ENCODE data around the gene ABTB1. TPM values are rescaled to one million over a fixed set of nuclear protein-coding genes. Genes with fewer than 3 reads are reported as not detected.

ABTB1 gene
- total RNA-seq, 1 donor from 2014 or later = 98.8 TPM

DNA sequence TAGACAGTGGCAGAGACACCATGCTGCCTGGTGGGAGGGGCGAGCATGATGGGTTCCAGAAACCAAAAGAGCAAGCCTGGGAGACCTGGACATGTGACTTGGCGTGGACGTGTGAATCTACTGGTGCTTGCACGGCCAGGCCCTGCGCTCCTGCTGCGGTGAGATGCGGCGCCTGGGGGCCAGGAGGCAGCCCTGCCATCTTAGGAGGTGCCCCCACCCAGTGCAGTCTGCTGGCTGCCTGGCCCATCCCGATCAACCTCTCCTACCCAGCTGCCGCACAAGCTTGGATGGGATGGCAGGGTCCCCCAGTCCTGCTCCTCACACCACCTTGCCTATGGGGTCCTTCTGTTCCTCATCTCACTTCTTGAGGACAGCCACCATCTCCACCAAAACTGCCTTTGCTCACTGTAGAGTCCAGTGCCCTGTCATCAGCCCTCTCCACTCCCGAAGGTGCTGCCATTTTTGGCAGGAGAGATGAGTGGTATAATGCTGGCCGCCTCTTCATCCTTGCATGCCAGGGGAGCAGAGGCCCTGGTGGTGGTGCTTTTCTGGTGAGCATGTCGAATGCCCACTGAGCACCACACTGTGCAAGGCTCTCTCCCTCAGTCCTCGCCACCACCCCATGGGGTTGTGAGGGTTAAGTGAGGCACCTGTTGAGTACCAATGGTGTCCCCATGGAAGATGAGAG is 3.1 kb upstream of the ABTB1 start:
- ATAC-seq (no peak), DNase-seq (ENCODE audit: low spot score) (peak; percentile 49)
- intact Hi-C loops (cut with DNase I) = no loop called here

GRCh38 chr3:127670229-127670559 is 2.6 kb upstream of the ABTB1 start:
- ATAC-seq = no peak
- DNase-seq (ENCODE audit: low spot score) = no peak
- intact Hi-C loops (cut with DNase I) = no loop called here

DNA sequence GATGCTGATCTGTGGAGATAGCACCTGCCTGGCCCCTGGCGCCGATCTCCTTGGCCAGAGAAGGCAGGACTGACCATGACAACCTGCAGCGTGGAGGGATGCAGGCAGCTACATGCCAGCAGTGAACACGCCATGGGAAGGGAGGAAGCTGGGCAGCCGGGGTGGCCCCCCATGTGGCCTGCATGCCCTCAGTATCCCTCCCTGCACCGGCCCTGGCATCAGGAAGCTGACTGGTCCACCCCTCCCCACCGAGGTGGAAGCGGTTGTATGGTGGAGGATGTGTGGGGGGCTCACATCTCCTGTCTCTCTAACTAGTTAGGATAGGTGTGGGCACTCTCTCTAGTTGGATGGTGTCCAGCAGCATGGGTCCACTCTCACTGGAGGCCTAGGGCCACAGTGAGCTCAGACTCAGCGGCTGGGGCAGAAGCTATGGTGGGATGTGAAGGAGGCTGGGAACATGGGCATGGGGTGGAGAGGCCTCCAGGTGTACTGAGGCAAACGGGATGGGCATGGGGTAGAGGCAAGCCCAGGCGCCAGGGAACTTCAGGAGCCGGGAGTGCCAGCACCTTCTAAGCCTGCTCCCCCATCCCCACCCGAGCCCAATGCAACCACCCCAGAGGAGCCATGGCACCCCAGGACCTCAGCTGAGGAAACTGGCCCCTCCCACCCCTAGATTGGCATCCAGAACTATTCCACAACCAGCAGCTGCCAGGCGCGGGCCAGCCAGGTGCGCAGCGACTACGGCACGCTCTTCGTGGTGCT is 1.8 kb upstream of the ABTB1 start:
- ATAC-seq (no peak), DNase-seq (ENCODE audit: low spot score) (peak; percentile 55)
- intact Hi-C loops (cut with DNase I) = no loop called here

- DNase-seq (ENCODE audit: low spot score) = peak; percentile 67
- intact Hi-C loops (cut with DNase I) = no loop called here
- peak; percentile 7 for ATAC-seq
These were observed 976 bp upstream of the ABTB1 start for GRCh38 chr3:127671523-127672428.

DNA sequence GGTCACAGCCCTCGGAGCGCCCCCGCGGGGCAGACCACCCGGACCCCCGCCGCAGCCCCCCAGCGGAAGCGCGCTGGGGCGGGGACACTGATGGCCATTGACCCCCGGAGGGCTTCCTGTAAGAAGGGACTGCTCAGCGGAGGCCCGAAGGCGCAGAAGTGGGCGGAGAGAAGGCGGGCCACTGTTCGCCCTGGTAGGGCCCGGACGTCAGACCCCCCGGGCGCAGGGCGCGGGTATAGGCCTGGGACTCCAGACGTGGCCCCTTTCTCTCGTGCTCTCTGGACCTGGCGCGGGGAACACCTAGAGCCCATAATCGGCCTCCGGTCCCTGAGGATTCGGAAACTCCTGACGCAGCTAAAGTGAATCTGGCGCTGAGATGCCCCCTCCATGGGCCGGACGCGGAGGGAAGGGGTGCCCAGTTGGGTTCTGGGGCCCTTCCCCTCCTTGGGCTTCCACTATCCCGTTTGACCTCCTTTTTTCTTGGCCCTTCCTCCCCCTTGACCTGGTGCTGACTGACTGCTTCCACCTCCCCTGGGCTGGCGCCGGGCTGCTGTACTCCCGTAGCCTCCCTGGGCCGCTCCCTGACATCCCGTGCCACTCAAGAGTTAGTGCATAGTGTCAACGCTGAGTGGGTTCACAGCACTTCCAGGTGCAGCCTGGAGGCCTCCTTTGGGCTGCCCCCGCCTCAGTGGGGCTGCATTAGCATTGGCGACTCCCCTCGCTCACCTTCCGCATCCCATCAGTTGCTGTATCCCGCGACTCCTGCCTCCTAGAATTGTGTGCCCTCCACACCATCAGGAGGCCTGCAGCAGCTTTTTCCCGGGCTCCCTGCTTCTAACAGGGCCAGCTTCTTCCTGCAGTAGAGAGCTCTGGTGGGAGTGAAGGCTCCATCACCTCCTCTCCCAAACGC is 694 bp downstream of the ABTB1 start:
- intact Hi-C loops (cut with DNase I) = no loop called here
- peak; percentile 80 for DNase-seq (ENCODE audit: low spot score)
- ATAC-seq = peak; percentile 57

GRCh38 chr3:127674101-127674721 is 1.5 kb downstream of the ABTB1 start:
- peak; percentile 52 for DNase-seq (ENCODE audit: low spot score)
- ATAC-seq = no peak
- intact Hi-C loops (cut with DNase I) = no loop called here

DNA sequence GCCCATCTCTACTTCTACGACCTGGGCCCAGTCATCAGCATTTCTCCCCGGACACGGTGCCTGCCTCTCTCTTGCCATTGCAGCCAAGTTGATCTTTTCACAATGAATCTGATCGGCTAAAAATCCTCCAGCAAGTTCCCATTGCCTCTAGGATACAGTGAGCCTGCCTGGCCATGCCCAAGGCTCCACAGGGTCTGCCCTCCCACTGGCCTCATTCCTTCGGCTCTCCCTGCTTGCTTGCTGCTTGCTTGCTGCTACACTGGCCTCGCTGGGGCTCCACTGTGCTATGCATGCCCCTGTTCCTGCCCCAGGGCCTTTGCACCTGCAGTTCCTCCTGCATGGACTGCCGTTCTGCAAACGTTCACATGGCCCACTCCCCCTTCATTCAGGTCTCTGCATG is 2.0 kb downstream of the ABTB1 start:
- ATAC-seq = no peak
- DNase-seq (ENCODE audit: low spot score) = peak; percentile 59
- intact Hi-C loops (cut with DNase I) = no loop called here

DNA sequence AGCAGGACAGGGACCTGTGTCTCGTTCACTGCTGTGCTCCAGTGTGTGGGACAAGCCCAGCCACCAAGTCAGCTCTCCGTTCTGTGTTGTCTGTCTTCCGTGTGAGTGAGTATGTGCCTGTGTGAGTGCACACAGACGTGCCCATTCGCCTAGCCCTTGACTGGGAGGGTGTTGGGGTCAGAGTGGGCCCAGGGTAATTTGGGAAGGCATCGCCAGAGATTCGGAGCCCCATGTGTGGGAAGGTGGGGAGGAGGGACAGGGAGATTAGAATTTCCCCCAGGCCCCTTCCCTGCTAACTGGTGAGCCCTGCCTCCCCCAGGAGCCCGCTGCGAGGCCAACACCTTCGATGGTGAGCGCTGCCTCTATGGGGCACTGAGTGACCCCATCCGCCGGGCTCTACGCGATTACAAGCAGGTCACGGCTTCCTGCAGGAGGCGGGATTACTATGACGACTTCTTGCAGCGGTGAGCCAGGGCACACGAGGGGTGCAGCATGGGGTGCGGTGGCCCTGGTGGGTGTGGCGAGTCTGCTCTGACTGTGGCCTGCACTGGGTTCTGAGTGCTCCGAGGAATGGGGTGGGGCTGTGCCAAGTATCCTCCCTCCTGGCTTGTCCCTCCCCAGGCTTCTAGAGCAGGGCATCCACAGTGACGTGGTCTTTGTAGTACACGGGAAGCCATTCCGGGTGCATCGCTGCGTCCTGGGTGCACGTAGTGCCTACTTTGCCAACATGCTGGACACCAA is 3.1 kb downstream of the ABTB1 start:
- DNase-seq (ENCODE audit: low spot score) = peak; percentile 60
- peak; percentile 23 for ATAC-seq
- intact Hi-C loops (cut with DNase I) = no loop called here

GRCh38 chr3:127676456-127676855 is 3.7 kb downstream of the ABTB1 start:
- DNase-seq (ENCODE audit: low spot score) = peak; percentile 50
- no peak for ATAC-seq
- intact Hi-C loops (cut with DNase I) = no loop called here

- peak; percentile 53 for DNase-seq (ENCODE audit: low spot score)
- no peak for ATAC-seq
- intact Hi-C loops (cut with DNase I) = no loop called here
These were observed 4.2 kb downstream of the ABTB1 start for GRCh38 chr3:127676921-127677351.

DNA sequence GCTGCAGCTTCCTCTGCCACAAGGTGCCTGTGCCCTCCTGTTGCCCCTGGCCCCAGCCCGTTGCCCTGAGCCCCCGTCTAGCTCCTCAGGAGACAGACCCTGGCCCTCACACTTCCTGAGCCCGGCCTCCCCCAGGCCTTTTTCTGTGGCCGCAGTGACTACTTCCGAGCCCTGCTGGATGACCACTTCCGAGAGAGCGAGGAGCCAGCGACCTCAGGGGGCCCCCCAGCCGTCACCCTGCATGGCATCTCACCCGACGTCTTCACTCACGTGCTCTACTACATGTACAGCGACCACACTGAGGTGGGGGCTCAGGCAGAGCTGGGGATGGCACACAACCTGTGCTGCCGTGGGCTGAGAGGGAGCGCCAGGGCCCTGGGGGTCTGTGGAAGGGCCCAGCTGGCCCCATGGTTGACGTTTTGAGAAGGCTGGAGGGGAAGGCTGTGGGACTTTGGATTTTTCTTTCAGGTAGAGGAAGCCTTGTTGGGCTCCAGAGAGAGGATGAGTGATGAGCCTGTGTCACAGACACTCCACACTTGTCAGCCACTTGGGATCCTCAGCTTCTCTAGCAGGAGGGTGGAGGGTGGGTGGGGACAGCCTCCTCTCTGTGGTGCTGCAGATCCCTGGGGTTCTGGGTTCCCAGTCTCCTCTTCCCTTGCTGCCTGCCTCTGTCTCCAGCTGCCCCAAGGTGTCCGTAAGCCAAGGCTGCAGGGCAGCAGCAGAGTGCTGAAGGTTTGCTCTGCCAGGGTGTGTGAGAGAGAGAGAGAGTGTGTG is 5.0 kb downstream of the ABTB1 start:
- DNase-seq (ENCODE audit: low spot score) (peak; percentile 48), ATAC-seq (no peak)
- intact Hi-C loops (cut with DNase I) = no loop called here

GRCh38 chr3:127678315-127678599 is 5.5 kb downstream of the ABTB1 start:
- intact Hi-C loops (cut with DNase I) = no loop called here
- DNase-seq (ENCODE audit: low spot score) = no peak
- ATAC-seq = no peak

DNA sequence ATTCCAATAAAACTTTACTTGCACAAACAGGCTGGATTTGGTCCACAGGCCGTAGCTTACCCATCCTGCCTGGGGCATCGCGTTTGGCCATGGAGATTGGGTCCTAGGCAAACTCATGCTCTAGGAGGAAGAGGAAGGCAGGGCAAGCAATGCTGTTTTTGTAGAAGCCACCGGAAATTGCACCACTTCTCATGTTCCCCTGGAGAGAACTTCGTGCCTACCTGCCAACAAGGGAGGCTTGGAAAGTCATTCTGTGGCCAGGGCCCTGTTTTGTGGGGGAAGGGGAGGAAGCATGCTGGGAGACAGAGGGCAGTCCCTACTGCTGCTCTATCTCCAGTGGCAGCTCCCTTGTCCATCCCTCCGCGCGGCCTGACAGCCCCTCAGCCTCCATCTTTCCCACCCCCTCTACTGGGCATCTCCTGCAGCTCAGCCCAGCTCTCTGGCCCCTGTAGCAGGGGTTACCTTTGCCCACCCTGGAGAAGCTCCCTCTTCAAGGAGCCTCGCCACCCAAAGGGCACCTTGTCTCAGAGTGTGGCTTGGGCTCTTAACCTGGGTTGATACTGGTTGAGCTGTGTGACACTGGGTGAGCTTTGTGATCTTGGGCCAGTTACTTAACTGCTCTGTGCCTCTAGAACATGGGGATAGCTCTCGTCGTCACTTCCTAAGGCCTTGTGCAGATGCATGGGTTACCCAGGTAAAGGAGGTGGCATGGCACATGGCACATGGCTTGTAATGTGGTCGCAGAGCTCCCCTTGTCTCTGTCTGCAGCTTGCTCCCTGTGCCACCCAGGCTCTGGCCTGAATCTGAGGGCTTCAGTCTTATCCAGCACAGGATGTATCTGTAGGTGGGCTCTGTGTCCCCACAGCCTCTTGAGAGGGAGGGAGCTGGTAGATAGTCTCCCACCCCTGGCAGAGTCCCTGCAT is 6.1 kb downstream of the ABTB1 start:
- intact Hi-C loops (cut with DNase I) = no loop called here
- DNase-seq (ENCODE audit: low spot score) = peak; percentile 57
- ATAC-seq = peak; percentile 7

GRCh38 chr3:127679534-127680145 is 6.9 kb downstream of the ABTB1 start:
- DNase-seq (ENCODE audit: low spot score) (peak; percentile 57), ATAC-seq (no peak)
- intact Hi-C loops (cut with DNase I) = loop anchor here (10.0 kb wide), 1 partner anchor 135 kb away; no protein-coding TSS in a partner anchor

DNA sequence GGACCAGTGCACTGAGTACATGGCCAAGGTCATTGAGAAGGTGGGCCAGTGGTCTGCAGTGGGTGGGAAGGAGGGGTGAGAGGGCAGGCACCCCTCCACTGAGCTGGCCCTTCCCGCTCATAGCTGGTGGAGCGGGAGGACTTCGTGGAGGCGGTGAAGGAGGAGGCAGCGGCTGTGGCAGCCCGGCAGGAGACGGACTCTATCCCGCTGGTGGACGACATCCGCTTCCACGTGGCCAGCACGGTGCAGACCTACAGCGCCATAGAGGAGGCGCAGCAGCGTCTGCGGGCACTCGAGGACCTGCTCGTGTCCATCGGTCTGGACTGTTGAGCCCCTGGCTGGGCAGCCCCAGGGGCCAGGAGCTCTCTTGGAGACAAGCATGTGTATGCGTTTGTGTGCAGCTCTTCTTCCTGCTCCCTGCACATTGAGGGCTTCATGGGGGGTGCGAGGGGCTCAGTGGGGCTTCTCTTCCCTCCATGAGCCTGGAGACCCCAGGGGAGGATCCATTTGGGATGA is 7.5 kb downstream of the ABTB1 start:
- intact Hi-C loops (cut with DNase I) = loop anchor here (10.0 kb wide), 1 partner anchor 135 kb away; no protein-coding TSS in a partner anchor

More for the DNA sequence above, 7.5 kb downstream of the ABTB1 start:
- peak; percentile 53 for DNase-seq (ENCODE audit: low spot score)
- ATAC-seq = no peak
